Astrocyte (in vitro differentiated cells and primary cell): ENCODE measurements around the gene ZFHX3. TPM values are rescaled to one million over a fixed set of nuclear protein-coding genes. Genes with fewer than 3 reads are reported as not detected.

Source experiments
- DNase-seq: peaks from one replicate; pipeline ENCODE4 v3.0.0-alpha.2; 2010; ENCODE audit warnings: low read depth
- FAIRE-seq: peaks from 2 replicates; lab custom pipeline; 2011; peaks lifted over from hg19 to GRCh38; lab: Jason Lieb, UNC
- H2AFZ ChIP-seq: 2 replicates; pipeline ENCODE4 v1.6.0; 2012; ENCODE audit warnings: low read depth, low read length, inconsistent platforms
- H3K27ac ChIP-seq: 2 replicates; pipeline ENCODE4 v1.5.1; 2011; ENCODE audit warnings: low read depth, low read length, inconsistent platforms
- H3K27me3 ChIP-seq: 2 replicates; pipeline ENCODE4 v1.6.0; 2011; ENCODE audit warnings: low read length, inconsistent platforms; ENCODE audit not compliant: insufficient read depth
- H3K36me3 ChIP-seq: 2 replicates; pipeline ENCODE4 v1.5.1; 2011; ENCODE audit warnings: low read length, inconsistent platforms; ENCODE audit not compliant: insufficient read depth
- H3K4me1 ChIP-seq: 2 replicates; pipeline ENCODE4 v1.5.1; 2011; ENCODE audit warnings: low read length, inconsistent platforms; ENCODE audit not compliant: insufficient read depth
- H3K4me2 ChIP-seq: 2 replicates; pipeline ENCODE4 v1.6.0; 2012; ENCODE audit warnings: low read length, inconsistent platforms
- H3K4me3 ChIP-seq: 2 replicates; pipeline ENCODE4 v1.5.1; 2011; ENCODE audit warnings: low read depth, mild to moderate bottlenecking, low read length, inconsistent platforms; ENCODE audit not compliant: insufficient read depth
- H3K79me2 ChIP-seq: 2 replicates; pipeline ENCODE4 v1.6.0; 2012; ENCODE audit warnings: mild to moderate bottlenecking, low read length, inconsistent platforms; ENCODE audit not compliant: insufficient read depth
- H3K9ac ChIP-seq: 2 replicates; pipeline ENCODE4 v1.6.0; 2012; ENCODE audit warnings: mild to moderate bottlenecking, low read length, inconsistent platforms
- H3K9me3 ChIP-seq: 2 replicates; pipeline ENCODE4 v1.5.1; 2012; ENCODE audit warnings: low read depth, mild to moderate bottlenecking, low read length, inconsistent platforms; ENCODE audit not compliant: insufficient read depth
- H4K20me1 ChIP-seq: 2 replicates; pipeline ENCODE4 v1.6.0; 2012; ENCODE audit warnings: low read length, inconsistent platforms; ENCODE audit not compliant: insufficient read depth
- H3K27ac Mint-ChIP-seq: one replicate; pipeline ENCODE4 v1.8.0; 2021; ENCODE audit warnings: mild to moderate bottlenecking, mixed read lengths; ENCODE audit not compliant: unreplicated experiment
- H3K27me3 Mint-ChIP-seq: one replicate; pipeline ENCODE4 v1.8.0; 2021; ENCODE audit warnings: low read depth, mixed read lengths; ENCODE audit not compliant: unreplicated experiment
- H3K36me3 Mint-ChIP-seq: one replicate; pipeline ENCODE4 v1.8.0; 2021; ENCODE audit warnings: low read depth, mixed read lengths; ENCODE audit not compliant: unreplicated experiment
- H3K4me1 Mint-ChIP-seq: one replicate; pipeline ENCODE4 v1.8.0; 2021; ENCODE audit warnings: low read depth, mixed read lengths; ENCODE audit not compliant: unreplicated experiment
- H3K4me3 Mint-ChIP-seq: one replicate; pipeline ENCODE4 v1.8.0; 2021; ENCODE audit warnings: mild to moderate bottlenecking, moderate library complexity, mixed read lengths; ENCODE audit not compliant: unreplicated experiment
- H3K9me3 Mint-ChIP-seq: one replicate; pipeline ENCODE4 v1.8.0; 2021; ENCODE audit warnings: mild to moderate bottlenecking, mixed read lengths; ENCODE audit not compliant: unreplicated experiment
- CTCF ChIP-seq: IDR thresholded peaks from 2 replicates; pipeline ENCODE4 v1.5.1; 2011; ENCODE audit warnings: low read depth, mild to moderate bottlenecking, inconsistent platforms, low read length, moderate library complexity; ENCODE audit not compliant: insufficient read depth
- EZH2 ChIP-seq: IDR thresholded peaks from 2 replicates; pipeline ENCODE4 v1.6.1; 2012; ENCODE audit warnings: mild to moderate bottlenecking, low read length, inconsistent platforms; ENCODE audit not compliant: insufficient read depth
- total RNA-seq: library from RNA; stranded (reverse); gene quantifications from 2 replicates; pipeline ENCODE4 v1.2.1, GENCODE V29; 2021

The ZFHX3 gene
- total RNA-seq, 1 donor from 2014 or later: 19.7 TPM

- no peak overlapping the region for H2AFZ ChIP-seq
- DNase-seq (no peak), FAIRE-seq (no peak)
- no peaks in the 10 kb centered on the region for H3K27me3 ChIP-seq
- Mint-ChIP-seq H3K4me3 (no peak overlapping the region), H3K9me3 (no peaks in the 10 kb centered on the region), H3K36me3 (peaks cover 19% of the 10 kb centered on the region), H3K4me1 (peaks cover 16% of the 10 kb centered on the region), H3K27me3 (no peaks in the 10 kb centered on the region), H3K27ac (no peak overlapping the region)
- peaks cover 62% of the 10 kb centered on the region for H3K79me2 ChIP-seq
- peaks cover 4% of the 10 kb centered on the region for H3K4me1 ChIP-seq
- H3K27ac ChIP-seq: no peak overlapping the region
- no peak overlapping the region for H3K4me2 ChIP-seq
- H3K36me3 ChIP-seq: peaks cover 6% of the 10 kb centered on the region
- peaks cover 52% of the 10 kb centered on the region for H4K20me1 ChIP-seq
- H3K4me3 ChIP-seq: no peak overlapping the region
- no peaks in the 10 kb centered on the region for H3K9me3 ChIP-seq
- H3K9ac ChIP-seq: no peak overlapping the region
- TF ChIP-seq CTCF (no peak), EZH2 (no peak)
Measured at GRCh38 chr16:72961863-72962262, 86.1 kb downstream of the ZFHX3 start.

- no peaks in the 10 kb centered on the region for H3K9me3 Mint-ChIP-seq
- Histone ChIP-seq H3K9ac (no peak overlapping the region), H4K20me1 (peaks cover 49% of the 10 kb centered on the region), H3K27ac (no peak overlapping the region), H2AFZ (no peak overlapping the region), H3K36me3 (peaks cover 6% of the 10 kb centered on the region), H3K4me3 (no peak overlapping the region), H3K4me2 (no peak overlapping the region), H3K4me1 (peaks cover 4% of the 10 kb centered on the region), H3K79me2 (peaks cover 56% of the 10 kb centered on the region), H3K27me3 (no peaks in the 10 kb centered on the region), H3K9me3 (no peaks in the 10 kb centered on the region)
- no peak overlapping the region for H3K27ac Mint-ChIP-seq
- H3K4me1 Mint-ChIP-seq: peaks cover 16% of the 10 kb centered on the region
- DNase-seq (no peak), FAIRE-seq (no peak)
- no peak overlapping the region for H3K4me3 Mint-ChIP-seq
- peak; percentile 35 for TF ChIP-seq CTCF
- TF ChIP-seq EZH2: no peak
- no peaks in the 10 kb centered on the region for H3K27me3 Mint-ChIP-seq
- H3K36me3 Mint-ChIP-seq: peaks cover 22% of the 10 kb centered on the region
Measured at GRCh38 chr16:72961115-72961832, 86.7 kb downstream of the ZFHX3 start.

GRCh38 chr16:72960101-72960500 is 87.8 kb downstream of the ZFHX3 start:
- Mint-ChIP-seq H3K4me3 (no peak overlapping the region), H3K36me3 (peaks cover 22% of the 10 kb centered on the region), H3K27me3 (no peaks in the 10 kb centered on the region), H3K4me1 (peaks cover 19% of the 10 kb centered on the region), H3K9me3 (peaks cover 3% of the 10 kb centered on the region), H3K27ac (no peak overlapping the region)
- no peak for DNase-seq
- Histone ChIP-seq H3K4me3 (no peak overlapping the region), H3K79me2 (peaks cover 52% of the 10 kb centered on the region), H4K20me1 (peaks cover 51% of the 10 kb centered on the region), H3K36me3 (peaks cover 6% of the 10 kb centered on the region), H3K27ac (no peak overlapping the region), H3K9me3 (no peaks in the 10 kb centered on the region), H3K4me1 (peaks cover 4% of the 10 kb centered on the region), H3K9ac (no peak overlapping the region), H3K4me2 (no peak overlapping the region), H2AFZ (no peak overlapping the region), H3K27me3 (no peaks in the 10 kb centered on the region)
- no peak for FAIRE-seq
- TF ChIP-seq CTCF (no peak), EZH2 (no peak)
